Neural cell (in vitro differentiated cells): ENCODE data around the gene DTHD1. TPM values are rescaled to one million over a fixed set of nuclear protein-coding genes. Genes with fewer than 3 reads are reported as not detected.

ENCODE experiments used
- H2AFZ ChIP-seq: fragments of 200-600, 300-800 bp; sonication (generic), shearing (Covaris generic); 2 replicates; pipeline ENCODE4 v1.6.0; 2014; ENCODE audit warnings: low read depth, mild to moderate bottlenecking, antibody characterized with exemption, low read length, moderate library complexity
- H3F3A ChIP-seq: fragments of 200-600 bp; shearing (Covaris generic); 2 replicates; pipeline ENCODE4 v1.6.1; 2016; ENCODE audit warnings: mild to moderate bottlenecking, moderate library complexity, mixed read lengths, antibody characterized with exemption, low read length; ENCODE audit not compliant: insufficient read depth, poor library complexity, severe bottlenecking
- H3K27ac ChIP-seq: fragments of 200-600, 300-800 bp; sonication (generic), shearing (Covaris generic); 2 replicates; pipeline ENCODE4 v1.5.1; 2014; ENCODE audit warnings: mild to moderate bottlenecking, low read length, moderate library complexity
- H3K27me3 ChIP-seq: fragments of 300-800, 200-600 bp; sonication (generic), shearing (Covaris generic); 2 replicates; pipeline ENCODE4 v1.6.0; 2014; ENCODE audit warnings: mild to moderate bottlenecking, low read depth, low read length, moderate library complexity; ENCODE audit not compliant: insufficient read depth
- H3K36me3 ChIP-seq: fragments of 300-800, 200-600 bp; sonication (generic), shearing (Covaris generic); 2 replicates; pipeline ENCODE4 v1.5.1; 2014; ENCODE audit warnings: mild to moderate bottlenecking, antibody characterized with exemption, low read length, moderate library complexity; ENCODE audit not compliant: insufficient read depth
- H3K4me2 ChIP-seq: fragments of 300-800, 200-600 bp; sonication (generic), shearing (Covaris generic); 2 replicates; pipeline ENCODE4 v1.6.0; 2014; ENCODE audit warnings: mild to moderate bottlenecking, low read length
- H3K4me3 ChIP-seq: fragments of 300-800, 200-600 bp; sonication (generic), shearing (Covaris generic); 2 replicates; pipeline ENCODE4 v1.5.1; 2014; ENCODE audit warnings: mild to moderate bottlenecking, low read length, moderate library complexity
- H3K79me2 ChIP-seq: fragments of 200-600 bp; shearing (Covaris generic); replicated peaks from 2 replicates; pipeline ENCODE4 v1.6.0; 2014; ENCODE audit warnings: mild to moderate bottlenecking, low read length, moderate library complexity; ENCODE audit not compliant: insufficient read depth
- H3K9ac ChIP-seq: fragments of 300-800, 200-600 bp; sonication (generic), shearing (Covaris generic); 2 replicates; pipeline ENCODE4 v1.6.1; 2016; ENCODE audit warnings: mild to moderate bottlenecking, low read length, mixed read lengths
- H3K9me2 ChIP-seq: fragments of 200-600 bp; shearing (Covaris generic); 2 replicates; pipeline ENCODE4 v1.6.1; 2016; ENCODE audit warnings: mild to moderate bottlenecking, low read length, mixed read lengths; ENCODE audit not compliant: insufficient read depth
- H3K9me3 ChIP-seq: fragments of 200-600, 300-800 bp; sonication (generic), shearing (Covaris generic); 2 replicates; pipeline ENCODE4 v1.6.1; 2016; ENCODE audit warnings: mild to moderate bottlenecking, mixed run types, low read length, moderate library complexity, mixed read lengths
- H4K20me1 ChIP-seq: fragments of 200-600 bp; shearing (Covaris generic); 2 replicates; pipeline ENCODE4 v1.6.1; 2016; ENCODE audit warnings: mild to moderate bottlenecking, mixed run types; ENCODE audit not compliant: insufficient read depth
- CTCF ChIP-seq: fragments of 450-650 bp; IDR thresholded peaks from 2 replicates; pipeline ENCODE4 v1.5.1; 2014; ENCODE audit warnings: antibody characterized with exemption, mild to moderate bottlenecking, moderate library complexity; ENCODE audit not compliant: poor library complexity, severe bottlenecking
- EP300 ChIP-seq: fragments of 450-650 bp; conservative IDR thresholded peaks from 2 replicates; pipeline ENCODE4 v1.6.1; 2014; ENCODE audit warnings: antibody characterized with exemption, mild to moderate bottlenecking, moderate library complexity; ENCODE audit not compliant: poor library complexity, severe bottlenecking
- EZH2 ChIP-seq: fragments of 200-600, 300-800 bp; shearing (Covaris generic), sonication (generic); IDR thresholded peaks from 2 replicates; pipeline ENCODE4 v1.6.1; 2014; ENCODE audit warnings: antibody characterized with exemption, low read length, borderline replicate concordance, mild to moderate bottlenecking; ENCODE audit not compliant: insufficient read depth, poor library complexity, severe bottlenecking
- MXI1 ChIP-seq: fragments of 450-650 bp; conservative IDR thresholded peaks from 2 replicates; pipeline ENCODE4 v1.6.1; 2014; ENCODE audit warnings: antibody characterized with exemption, mild to moderate bottlenecking; ENCODE audit not compliant: poor library complexity, severe bottlenecking
- POLR2AphosphoS5 ChIP-seq: IDR thresholded peaks from 2 replicates; pipeline ENCODE4 v1.6.1; 2012
- RAD21 ChIP-seq: fragments of 450-650 bp; conservative IDR thresholded peaks from 2 replicates; pipeline ENCODE4 v1.6.1; 2014; ENCODE audit warnings: antibody characterized with exemption, mild to moderate bottlenecking, moderate library complexity
- REST ChIP-seq: IDR thresholded peaks from 2 replicates; pipeline ENCODE4 v1.6.1; 2012; ENCODE audit warnings: borderline replicate concordance
- SMC3 ChIP-seq: fragments of 450-650 bp; conservative IDR thresholded peaks from 2 replicates; pipeline ENCODE4 v1.6.1; 2014; ENCODE audit warnings: antibody characterized with exemption, mild to moderate bottlenecking, moderate library complexity; ENCODE audit not compliant: poor library complexity
- TAF1 ChIP-seq: IDR thresholded peaks from 2 replicates; pipeline ENCODE4 v1.6.1; 2012; ENCODE audit warnings: low read depth
- polyA plus RNA-seq: library from polyadenylated mRNA; depleted of rRNA; stranded (reverse); fragments of >200 nt; gene quantifications from 2 replicates; pipeline ENCODE4 v1.2.3, GENCODE V29; 2014

DTHD1 gene
- polyA plus RNA-seq, 1 donor from 2014 or later: not detected

- Histone ChIP-seq H3K9me2 (no peaks in the 10 kb centered on the region), H3K4me3 (no peak overlapping the region), H3K9ac (no peak overlapping the region), H3K27me3 (no peaks in the 10 kb centered on the region), H3K36me3 (no peaks in the 10 kb centered on the region), H3K9me3 (no peaks in the 10 kb centered on the region), H3K4me2 (no peak overlapping the region), H3K79me2 (no peaks in the 10 kb centered on the region), H4K20me1 (no peaks in the 10 kb centered on the region), H2AFZ (no peak overlapping the region), H3K27ac (no peak overlapping the region), H3F3A (no peaks in the 10 kb centered on the region)
- no peak for TF ChIP-seq CTCF
- no peak for TF ChIP-seq REST
- TF ChIP-seq EZH2: no peak
- no peak for TF ChIP-seq SMC3
- no peak for TF ChIP-seq EP300
- TF ChIP-seq POLR2AphosphoS5: no peak
- no peak for TF ChIP-seq MXI1
Measured at GRCh38 chr4:36254371-36254770, 27.0 kb upstream of the DTHD1 start.

- Histone ChIP-seq H4K20me1 (no peaks in the 10 kb centered on the region), H2AFZ (no peak overlapping the region), H3K27me3 (no peaks in the 10 kb centered on the region), H3K9ac (no peak overlapping the region), H3F3A (no peaks in the 10 kb centered on the region), H3K36me3 (no peaks in the 10 kb centered on the region), H3K27ac (no peak overlapping the region), H3K9me3 (no peaks in the 10 kb centered on the region), H3K4me3 (no peak overlapping the region), H3K9me2 (no peaks in the 10 kb centered on the region), H3K79me2 (no peaks in the 10 kb centered on the region), H3K4me2 (no peak overlapping the region)
- TF ChIP-seq EZH2 (no peak), TAF1 (no peak), MXI1 (no peak), EP300 (no peak), RAD21 (no peak), SMC3 (no peak), POLR2AphosphoS5 (no peak), CTCF (no peak), REST (no peak)
Measured at GRCh38 chr4:36255577-36255976, 25.8 kb upstream of the DTHD1 start.
